Stimulated activated CD8-positive, alpha-beta memory T cell treated with anti-CD3 and anti-CD28 coated beads, Interleukin-7, amount 100 ng/mL, for 4 hours (primary cell): ENCODE results near the gene ZFP36.

Source experiments
- DNase-seq, 2 donors: peaks; one replicate each; pipeline ENCODE4 v3.0.0-alpha.2; 2020; ENCODE audit warnings: low read depth in 2 of 2

Gene ZFP36

GRCh38 chr19:39405958-39406655, 540 bp upstream of the ZFP36 start:
- peak; percentile 84 to 87 for DNase-seq

GRCh38 chr19:39407410-39407659, 688 bp downstream of the ZFP36 start:
- DNase-seq = no peak

DNA sequence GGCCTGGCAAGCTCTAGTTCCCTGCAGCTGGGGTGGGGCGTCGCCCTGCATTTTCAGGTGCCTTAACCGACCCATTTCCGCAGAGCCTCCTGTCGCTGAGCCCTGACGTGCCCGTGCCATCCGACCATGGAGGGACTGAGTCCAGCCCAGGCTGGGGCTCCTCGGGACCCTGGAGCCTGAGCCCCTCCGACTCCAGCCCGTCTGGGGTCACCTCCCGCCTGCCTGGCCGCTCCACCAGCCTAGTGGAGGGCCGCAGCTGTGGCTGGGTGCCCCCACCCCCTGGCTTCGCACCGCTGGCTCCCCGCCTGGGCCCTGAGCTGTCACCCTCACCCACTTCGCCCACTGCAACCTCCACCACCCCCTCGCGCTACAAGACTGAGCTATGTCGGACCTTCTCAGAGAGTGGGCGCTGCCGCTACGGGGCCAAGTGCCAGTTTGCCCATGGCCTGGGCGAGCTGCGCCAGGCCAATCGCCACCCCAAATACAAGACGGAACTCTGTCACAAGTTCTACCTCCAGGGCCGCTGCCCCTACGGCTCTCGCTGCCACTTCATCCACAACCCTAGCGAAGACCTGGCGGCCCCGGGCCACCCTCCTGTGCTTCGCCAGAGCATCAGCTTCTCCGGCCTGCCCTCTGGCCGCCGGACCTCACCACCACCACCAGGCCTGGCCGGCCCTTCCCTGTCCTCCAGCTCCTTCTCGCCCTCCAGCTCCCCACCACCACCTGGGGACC, 1.2 kb downstream of the ZFP36 start:
- no peak for DNase-seq

DNA sequence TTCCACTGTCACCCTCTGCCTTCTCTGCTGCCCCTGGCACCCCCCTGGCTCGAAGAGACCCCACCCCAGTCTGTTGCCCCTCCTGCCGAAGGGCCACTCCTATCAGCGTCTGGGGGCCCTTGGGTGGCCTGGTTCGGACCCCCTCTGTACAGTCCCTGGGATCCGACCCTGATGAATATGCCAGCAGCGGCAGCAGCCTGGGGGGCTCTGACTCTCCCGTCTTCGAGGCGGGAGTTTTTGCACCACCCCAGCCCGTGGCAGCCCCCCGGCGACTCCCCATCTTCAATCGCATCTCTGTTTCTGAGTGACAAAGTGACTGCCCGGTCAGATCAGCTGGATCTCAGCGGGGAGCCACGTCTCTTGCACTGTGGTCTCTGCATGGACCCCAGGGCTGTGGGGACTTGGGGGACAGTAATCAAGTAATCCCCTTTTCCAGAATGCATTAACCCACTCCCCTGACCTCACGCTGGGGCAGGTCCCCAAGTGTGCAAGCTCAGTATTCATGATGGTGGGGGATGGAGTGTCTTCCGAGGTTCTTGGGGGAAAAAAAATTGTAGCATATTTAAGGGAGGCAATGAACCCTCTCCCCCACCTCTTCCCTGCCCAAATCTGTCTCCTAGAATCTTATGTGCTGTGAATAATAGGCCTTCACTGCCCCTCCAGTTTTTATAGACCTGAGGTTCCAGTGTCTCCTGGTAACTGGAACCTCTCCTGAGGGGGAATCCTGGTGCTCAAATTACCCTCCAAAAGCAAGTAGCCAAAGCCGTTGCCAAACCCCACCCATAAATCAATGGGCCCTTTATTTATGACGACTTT, 2.0 kb downstream of the ZFP36 start:
- no peak for DNase-seq

DNA sequence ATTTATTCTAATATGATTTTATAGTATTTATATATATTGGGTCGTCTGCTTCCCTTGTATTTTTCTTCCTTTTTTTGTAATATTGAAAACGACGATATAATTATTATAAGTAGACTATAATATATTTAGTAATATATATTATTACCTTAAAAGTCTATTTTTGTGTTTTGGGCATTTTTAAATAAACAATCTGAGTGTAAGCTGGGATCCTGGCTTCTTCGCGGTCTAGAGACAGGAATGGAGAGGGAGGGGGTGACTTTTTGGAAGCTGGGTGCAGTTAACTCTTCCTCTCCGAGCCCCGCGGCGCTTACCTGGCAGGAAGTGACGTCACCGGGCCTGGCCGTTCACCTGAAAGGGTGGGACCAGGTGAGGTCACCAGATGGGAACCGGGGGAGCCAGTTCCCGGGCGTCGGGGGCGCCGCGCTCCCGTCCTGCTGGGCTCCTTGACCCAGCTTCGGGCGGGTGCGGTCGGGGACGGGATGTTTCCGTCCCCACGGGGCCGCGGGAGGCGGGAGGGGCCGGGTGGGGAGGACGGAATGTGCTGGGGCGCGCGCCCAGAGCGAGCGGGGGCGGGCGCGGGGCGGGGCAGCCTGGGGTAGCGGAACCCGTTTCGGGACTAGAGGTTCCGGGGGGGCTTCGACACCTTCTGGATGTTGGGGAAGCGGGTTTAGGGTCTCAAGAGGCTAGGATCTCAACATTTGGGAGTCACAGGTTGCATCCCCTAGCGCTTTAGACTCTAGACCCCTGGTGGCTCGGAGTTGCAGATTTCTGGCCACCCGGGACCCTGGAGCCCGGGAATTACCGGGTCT, 2.8 kb downstream of the ZFP36 start:
- DNase-seq = peak; percentile 71 to 75

DNA sequence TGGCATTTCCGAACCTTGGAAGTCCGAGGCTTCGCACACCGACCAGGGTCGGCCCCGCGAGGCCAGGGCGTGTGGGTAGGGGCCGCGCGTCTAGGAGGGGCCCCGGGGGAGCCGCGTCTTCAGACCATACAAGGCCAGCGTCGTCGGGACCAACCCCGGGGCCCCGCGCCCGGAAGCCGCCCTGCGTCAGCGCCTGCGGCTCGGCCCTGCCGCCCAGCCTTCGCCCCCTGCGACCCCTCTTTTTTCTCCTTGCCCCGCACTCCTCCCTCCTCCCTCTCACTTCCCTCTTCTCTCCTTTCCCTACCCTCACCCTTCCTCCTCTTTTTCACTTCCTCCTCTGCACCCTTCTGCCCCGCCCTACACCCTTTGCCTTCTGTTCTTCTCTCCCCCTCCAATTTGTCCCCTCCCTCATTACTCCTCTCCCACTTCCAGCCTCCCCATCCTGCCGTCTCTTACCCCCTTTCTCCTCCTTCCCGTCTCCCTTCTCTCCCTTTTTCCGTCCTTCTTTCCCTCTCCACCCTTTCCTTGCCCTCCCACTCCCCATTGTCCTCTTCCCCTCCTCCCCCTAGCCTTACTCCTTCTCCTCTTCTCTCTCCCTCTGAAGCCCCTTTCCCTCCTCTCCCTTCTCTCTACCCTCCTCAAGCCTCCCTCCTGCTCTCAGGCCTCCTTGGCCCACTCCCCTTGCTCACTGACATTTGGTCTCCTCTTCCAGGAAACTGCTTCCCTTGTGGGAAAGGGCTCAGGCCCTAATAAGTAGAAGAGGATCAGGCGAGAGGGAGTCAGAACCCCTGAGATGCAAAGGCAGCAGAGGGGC, 3.6 kb downstream of the ZFP36 start:
- peak in 1 of 2 donors; percentile 63 for DNase-seq

DNA sequence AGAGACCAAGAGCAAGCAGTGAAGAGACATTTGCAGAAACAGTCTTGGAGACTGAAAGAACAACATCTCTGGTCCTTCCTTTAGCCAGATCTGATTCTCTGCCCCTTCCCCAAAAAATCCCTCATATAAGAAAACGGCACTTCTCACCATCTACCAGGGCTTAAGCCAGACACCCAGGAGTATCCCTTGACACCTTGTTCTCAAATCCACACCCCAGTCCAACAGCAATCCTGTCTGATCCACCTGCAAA, 4.1 kb downstream of the ZFP36 start:
- DNase-seq = no peak

- DNase-seq = no peak
These were observed 4.6 kb downstream of the ZFP36 start for GRCh38 chr19:39411081-39411831.

DNA sequence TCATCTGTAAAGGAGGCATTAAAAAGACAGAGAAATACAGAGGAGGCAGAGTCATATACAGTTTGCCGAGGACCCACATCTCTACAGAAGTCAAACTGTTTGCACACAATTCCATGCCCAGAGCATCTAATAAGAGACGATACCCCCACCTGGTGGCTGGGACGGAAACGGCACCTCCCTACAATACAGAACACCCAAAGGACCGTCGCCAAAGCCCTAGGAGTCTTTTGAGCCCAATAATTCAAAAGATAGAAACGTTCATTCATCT, 5.1 kb downstream of the ZFP36 start:
- DNase-seq = peak; percentile 81 to 90

DNA sequence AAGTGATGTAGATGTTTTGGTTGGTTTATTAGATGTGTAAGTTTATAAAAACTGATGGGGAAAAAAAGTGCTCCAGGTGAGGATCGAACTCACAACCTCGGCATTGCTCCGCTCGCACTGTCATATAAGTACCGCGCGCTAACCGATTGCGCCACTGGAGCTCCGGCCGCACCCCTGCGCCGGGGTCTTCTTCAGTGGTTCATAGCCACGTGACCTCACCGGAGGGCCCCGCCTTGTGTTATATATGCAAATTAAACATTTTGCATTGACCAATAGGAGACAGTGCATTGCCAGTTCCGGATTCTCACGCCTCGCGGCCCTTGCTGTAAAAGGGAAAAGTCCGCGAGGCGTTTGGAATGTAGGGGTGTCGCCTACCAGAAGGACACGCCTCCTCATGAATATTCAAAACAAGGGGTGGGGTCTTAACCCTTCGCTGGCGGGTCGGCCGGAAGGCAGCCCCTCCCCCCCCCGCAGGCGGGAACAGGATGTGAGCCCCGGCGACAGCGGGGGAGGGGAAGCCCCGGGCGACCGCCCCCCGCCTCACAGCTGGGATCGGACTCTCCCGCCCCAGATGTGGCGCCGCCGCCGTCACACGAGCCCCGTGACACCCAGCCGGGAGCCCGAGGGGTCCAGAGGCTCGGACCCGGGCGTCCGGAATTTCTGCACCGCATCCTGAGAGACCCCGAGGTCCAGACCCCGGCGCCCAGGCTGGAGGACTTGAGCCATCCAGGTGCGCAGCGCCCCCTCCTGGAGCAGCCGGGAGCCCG, 5.6 kb downstream of the ZFP36 start, which contains the start of gene PLEKHG2:
TSS of gene PLEKHG2 (plus strand) at position 570 of the 767 bp plus-strand sequence. CDS start 1,418 bp downstream, outside the sequence.
- peak; percentile 91 to 93 for DNase-seq

DNA sequence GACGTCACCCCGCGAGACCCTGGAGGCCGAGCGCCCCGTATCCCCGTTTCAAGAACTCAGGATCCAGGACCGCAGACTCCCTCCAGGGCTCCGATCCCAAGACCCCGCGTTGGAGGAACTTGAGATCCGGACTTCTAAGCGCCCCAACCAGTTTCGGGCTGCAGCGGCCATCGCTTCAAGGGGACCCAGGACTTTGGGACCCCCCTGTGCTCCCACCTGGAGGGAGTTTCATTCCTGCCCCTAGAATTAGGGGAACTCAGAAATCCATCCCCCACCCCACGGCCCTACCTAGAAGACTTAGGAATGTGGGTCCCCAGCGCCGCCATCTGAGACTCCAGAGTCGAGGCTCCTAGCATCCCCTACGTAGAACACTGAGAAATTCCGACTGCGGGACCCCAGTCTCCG, 6.2 kb downstream of the ZFP36 start:
- DNase-seq = no peak

GRCh38 chr19:39413272-39413910, 6.7 kb downstream of the ZFP36 start:
- no peak for DNase-seq

- no peak for DNase-seq
These were observed 7.4 kb downstream of the ZFP36 start for GRCh38 chr19:39413911-39414608.

DNA sequence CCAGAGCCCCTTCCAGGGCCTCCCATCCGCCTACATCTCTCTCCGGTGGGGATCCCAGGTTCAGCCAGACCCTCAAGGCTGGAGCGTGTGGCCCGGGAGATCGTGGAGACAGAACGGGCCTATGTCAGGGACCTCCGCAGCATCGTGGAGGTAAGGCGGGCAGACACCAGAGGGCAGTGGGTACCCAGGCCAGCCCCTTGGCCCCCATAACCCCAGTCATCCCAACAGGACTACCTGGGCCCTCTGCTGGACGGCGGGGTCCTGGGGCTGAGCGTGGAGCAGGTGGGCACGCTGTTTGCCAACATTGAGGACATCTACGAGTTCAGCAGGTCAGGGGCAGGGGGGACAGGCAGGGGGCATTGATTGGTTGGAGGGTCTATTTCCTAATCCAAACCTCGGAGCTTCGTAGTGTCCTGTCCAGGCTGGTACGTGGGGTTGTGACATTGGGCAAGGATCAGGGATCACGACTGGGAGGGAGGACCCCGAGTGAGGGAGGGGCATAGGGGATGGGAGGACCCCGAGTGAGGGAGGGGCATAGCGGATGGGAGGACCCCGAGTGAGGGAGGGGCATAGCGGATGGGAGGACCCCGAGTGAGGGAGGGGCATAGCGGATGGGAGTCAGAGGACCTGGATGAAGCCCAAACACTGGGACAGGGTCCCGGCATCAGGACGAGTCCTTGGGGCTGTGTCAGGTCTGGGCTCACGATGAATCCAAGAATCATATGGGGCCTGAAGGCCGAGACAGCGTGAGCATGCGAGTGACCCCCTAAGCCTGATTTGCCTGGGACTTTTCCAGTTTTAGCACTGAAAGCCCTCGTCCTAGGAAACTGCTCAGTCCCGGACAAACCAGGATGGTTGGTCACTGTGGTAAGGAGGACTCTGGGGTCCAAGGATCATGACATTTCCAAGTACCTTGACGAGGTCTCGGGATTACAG, 8.7 kb downstream of the ZFP36 start:
- no peak for DNase-seq

GRCh38 chr19:39416152-39417120, 9.8 kb downstream of the ZFP36 start:
- no peak for DNase-seq

DNA sequence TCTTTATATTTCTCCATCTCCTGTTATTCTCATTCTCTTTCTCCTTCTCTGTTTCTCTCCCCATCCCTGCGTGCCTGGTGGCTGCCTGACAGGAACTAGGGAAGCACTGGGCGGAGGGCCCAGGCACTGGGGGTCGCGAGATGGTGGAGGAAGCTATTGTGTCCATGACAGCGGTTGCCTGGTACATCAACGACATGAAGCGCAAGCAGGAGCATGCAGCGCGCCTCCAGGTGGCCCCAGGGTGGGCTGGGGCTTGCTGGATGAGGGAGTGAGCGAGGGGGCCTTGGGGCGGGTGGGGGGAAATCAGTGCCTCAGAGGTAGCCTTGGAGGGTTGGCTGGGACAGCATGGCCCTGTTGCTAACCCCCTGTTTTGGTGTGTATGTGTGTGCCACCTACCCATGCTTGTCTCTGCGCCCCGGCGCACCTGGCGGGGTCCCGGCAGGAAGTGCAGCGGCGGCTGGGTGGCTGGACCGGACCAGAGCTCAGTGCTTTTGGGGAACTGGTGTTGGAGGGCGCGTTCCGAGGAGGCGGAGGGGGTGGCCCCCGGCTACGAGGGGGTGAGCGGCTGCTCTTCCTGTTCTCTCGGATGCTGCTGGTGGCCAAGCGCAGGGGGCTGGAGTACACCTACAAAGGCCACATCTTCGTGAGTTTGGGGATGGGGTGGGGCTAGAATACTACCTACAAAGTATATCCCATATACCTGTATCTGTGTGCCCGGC, 11.0 kb downstream of the ZFP36 start:
- DNase-seq = no peak
